Measurements from ENCODE around the gene TMEM176B.

- no peak for TF ChIP-seq CTCF (IDR thresholded peaks at IDR 0.05)
- TF ChIP-seq POLR2A (IDR thresholded peaks at IDR 0.05), result no peak
- TF ChIP-seq EP300 (IDR thresholded peaks at IDR 0.05), result no peak
Observed at GRCh38 chr7:150838965-150839650, 38.9 kb upstream of the TMEM176B start.

Data from suprapubic skin (tissue), 3 donors.